Endothelial cell of umbilical vein (primary cell): ENCODE measurements around the gene MYO9A. TPM values are rescaled to one million over a fixed set of nuclear protein-coding genes. Genes with fewer than 3 reads are reported as not detected.

Experiments
- BruUV-seq: library from RNA; stranded (reverse); fragments of 400-500 nt; replicated peaks from 2 replicates; lab custom pipeline; 2021; lab: Mats Ljungman, UMichigan
- CTCF ChIA-PET: fragments of 300-600, 350-600 bp; sonication (Branson Sonifier 250); formaldehyde crosslinking; loops from one replicate; lab custom pipeline; 2021; ENCODE audit warnings: antibody characterized with exemption, inconsistent platforms; lab: Charles Lee
- POLR2A ChIA-PET: fragments of 300-600, 350-600 bp; sonication (Branson Sonifier 250); formaldehyde crosslinking; loops from one replicate; lab custom pipeline; 2021; ENCODE audit warnings: antibody characterized with exemption, inconsistent platforms; lab: Charles Lee
- DNase-seq: peaks from one replicate; pipeline ENCODE4 v3.0.0-alpha.2; 2011; ENCODE audit warnings: low read depth, low spot score
- FAIRE-seq: peaks from 2 replicates; lab custom pipeline; 2011; peaks lifted over from hg19 to GRCh38; lab: Jason Lieb, UNC
- H2AFZ ChIP-seq: 2 replicates; pipeline ENCODE4 v1.6.0; 2012; ENCODE audit warnings: low read depth, low read length, control low read depth, inconsistent platforms
- H3K27ac ChIP-seq: 2 replicates; pipeline ENCODE4 v1.5.1; 2011; ENCODE audit warnings: low read depth, mild to moderate bottlenecking, control low read depth, low read length, moderate library complexity; ENCODE audit not compliant: insufficient read depth
- H3K27me3 ChIP-seq, 2 experiments: 2 replicates each; pipeline versions ENCODE4 v1.6.0 to v1.6.1; 2011; ENCODE audit warnings: low read length in 2 of 2, mixed read lengths in 1 of 2; ENCODE audit not compliant: control insufficient read depth in 2 of 2, insufficient read depth in 2 of 2
- H3K36me3 ChIP-seq, 2 experiments: 2 replicates in 1 of 2; 3 replicates in 1 of 2; pipeline ENCODE4 v1.5.1; 2011; ENCODE audit warnings: low read length in 2 of 2, mild to moderate bottlenecking in 1 of 2, moderate library complexity in 1 of 2; ENCODE audit not compliant: control insufficient read depth in 2 of 2, insufficient read depth in 2 of 2; ENCODE audit errors: extremely low read depth in 1 of 2
- H3K4me1 ChIP-seq: 3 replicates; pipeline ENCODE4 v1.5.1; 2011; ENCODE audit warnings: mild to moderate bottlenecking, low read length; ENCODE audit not compliant: control insufficient read depth, insufficient read depth; ENCODE audit errors: extremely low read depth
- H3K4me2 ChIP-seq: 2 replicates; pipeline ENCODE4 v1.6.1; 2011; ENCODE audit warnings: low read length, control low read depth, mixed read lengths; ENCODE audit not compliant: insufficient read depth
- H3K4me3 ChIP-seq, 3 experiments: fragments of 200-600 bp in 1 of 3; sonication (generic), shearing (Covaris generic) in 1 of 3; replicated peaks in 1 of 3; 2 replicates each; pipeline ENCODE4 v1.5.1; 2011 to 2016; ENCODE audit warnings: control low read depth in 3 of 3, low read length in 3 of 3, mild to moderate bottlenecking in 2 of 3, inconsistent platforms in 1 of 3, low read depth in 1 of 3, moderate library complexity in 1 of 3; ENCODE audit not compliant: insufficient read depth in 1 of 3
- H3K79me2 ChIP-seq: 2 replicates; pipeline ENCODE4 v1.6.0; 2012; ENCODE audit warnings: low read length, inconsistent platforms; ENCODE audit not compliant: control insufficient read depth, insufficient read depth
- H3K9ac ChIP-seq: replicated peaks from 2 replicates; pipeline ENCODE3; 2011; ENCODE audit warnings: low read length, control low read depth; ENCODE audit not compliant: insufficient read depth; ENCODE audit errors: extremely low read depth
- H3K9me1 ChIP-seq: replicated peaks from 3 replicates; pipeline ENCODE4 v1.6.0; 2011; ENCODE audit warnings: mild to moderate bottlenecking, low read length; ENCODE audit not compliant: control insufficient read depth, insufficient read depth; ENCODE audit errors: extremely low read depth
- H3K9me3 ChIP-seq: replicated peaks from 2 replicates; pipeline ENCODE4 v1.5.1; 2012; ENCODE audit warnings: low read length, inconsistent platforms; ENCODE audit not compliant: control insufficient read depth, insufficient read depth
- H4K20me1 ChIP-seq: replicated peaks from 2 replicates; pipeline ENCODE3; 2011; ENCODE audit warnings: mild to moderate bottlenecking, low read length; ENCODE audit not compliant: control insufficient read depth, insufficient read depth; ENCODE audit errors: extremely low read depth
- CTCF ChIP-seq, 2 donors: IDR thresholded peaks; 1 replicate in 1 of 2; 2 replicates in 1 of 2; pipeline ENCODE4 v1.5.1; 2011; ENCODE audit warnings: low read length in 2 of 2, mild to moderate bottlenecking in 2 of 2, moderate library complexity in 2 of 2, control low read depth in 1 of 2, inconsistent platforms in 1 of 2, low read depth in 1 of 2; ENCODE audit not compliant: insufficient read depth in 1 of 2; ENCODE audit errors: extremely low read depth in 1 of 2
- EZH2 ChIP-seq: IDR thresholded peaks from 2 replicates; pipeline ENCODE4 v1.6.1; 2012; ENCODE audit warnings: borderline replicate concordance, low read depth, mild to moderate bottlenecking, moderate library complexity, low read length, inconsistent platforms; ENCODE audit not compliant: severe bottlenecking
- FOS ChIP-seq: IDR thresholded peaks from 2 replicates; pipeline ENCODE4 v1.6.1; 2011; ENCODE audit warnings: mild to moderate bottlenecking, low read length, moderate library complexity, borderline replicate concordance; ENCODE audit not compliant: insufficient read depth
- GATA2 ChIP-seq: IDR thresholded peaks from 2 replicates; pipeline ENCODE4 v1.7.0; 2011; ENCODE audit warnings: low read depth, mild to moderate bottlenecking, moderate library complexity, mixed read lengths, low read length; ENCODE audit not compliant: insufficient read length, insufficient read depth
- JUN ChIP-seq: IDR thresholded peaks from 2 replicates; pipeline ENCODE4 v1.6.1; 2011; ENCODE audit warnings: borderline replicate concordance, low read depth; ENCODE audit not compliant: insufficient read length, insufficient read depth
- MAX ChIP-seq: IDR thresholded peaks from 2 replicates; pipeline ENCODE4 v1.6.1; 2011; ENCODE audit not compliant: insufficient read depth, insufficient read length
- MYC ChIP-seq: IDR thresholded peaks from one replicate; pipeline ENCODE4 v1.6.1; 2011; ENCODE audit warnings: mild to moderate bottlenecking, low read depth, low read length
- POLR2A ChIP-seq: IDR thresholded peaks from 2 replicates; pipeline ENCODE4 v1.6.1; 2012; ENCODE audit warnings: low read depth, mild to moderate bottlenecking, control low read depth, low read length
- POLR2AphosphoS5 ChIP-seq: IDR thresholded peaks from 2 replicates; pipeline ENCODE4 v1.6.1; 2012; ENCODE audit warnings: low read depth, mild to moderate bottlenecking, control low read depth, low read length, moderate library complexity; ENCODE audit not compliant: insufficient read depth
- dilution Hi-C: fragments of 300-500 bp; cut with MboI; formaldehyde crosslinking; loops from one replicate; pipeline ENCODE4 v1.15.0; 2019; ENCODE audit warnings: low sequenced_read_pairs; ENCODE audit not compliant: extremely low pct_ligation_motif_present
- intact Hi-C: fragments of 100-400 bp; cut with micrococcal nuclease; formaldehyde crosslinking; loops from one replicate; pipeline ENCODE4 v1.10.0; 2022
- polyA plus RNA-seq, 4 experiments: library from polyadenylated mRNA; depleted of rRNA in 3 of 4; stranded (reverse) in 3 of 4; unstranded in 1 of 4; fragments of >200 nt; gene quantifications; 2 replicates each; pipeline versions ENCODE4 v1.2.1 to v1.2.3, GENCODE V29; 2011 to 2012; ENCODE audit warnings: missing spikeins in 1 of 4
- total RNA-seq: library from RNA; stranded (reverse); gene quantifications from 2 replicates; pipeline ENCODE4 v1.2.3, GENCODE V29; 2021

MYO9A gene
- total and polyA plus RNA-seq, 2 donors (not counting 3 experiments of a cell fraction or from before 2014, with no cell fraction given), result 6.4 to 30.3 TPM

- intact Hi-C loops (no loop called here), dilution Hi-C loops (no loop called here)
- Histone ChIP-seq H3K36me3 (no peaks in the 10 kb centered on the region), H3K4me3 (no peak overlapping the region), H3K9me3 (no peaks in the 10 kb centered on the region), H3K9me1 (no peaks in the 10 kb centered on the region), H3K79me2 (peaks cover 7% of the 10 kb centered on the region), H3K27me3 (no peaks in the 10 kb centered on the region), H3K4me1 (peaks cover 9% of the 10 kb centered on the region), H3K4me2 (no peak overlapping the region), H2AFZ (no peak overlapping the region), H3K9ac (no peak overlapping the region), H4K20me1 (no peaks in the 10 kb centered on the region), H3K27ac (no peak overlapping the region)
- CTCF ChIA-PET, result interaction anchor here (1.0 kb wide), 1 partner anchor 55 kb away, joined by 3 read pairs; no protein-coding TSS in a partner anchor
- no TSS peak for BruUV-seq
- no peak for TF ChIP-seq JUN
- no peak for TF ChIP-seq MAX
- TF ChIP-seq FOS, result no peak
- TF ChIP-seq POLR2AphosphoS5, result no peak
- POLR2A ChIA-PET, result no interaction called here
- FAIRE-seq, result no peak
- no peak for DNase-seq
Measured at GRCh38 chr15:72037321-72037720, 80.6 kb downstream of the MYO9A start.

- H2AFZ ChIP-seq, result no peak overlapping the region
- TF ChIP-seq FOS, result no peak
- TF ChIP-seq POLR2AphosphoS5, result no peak
- TF ChIP-seq EZH2, result no peak
- no peak for TF ChIP-seq MYC
- TF ChIP-seq GATA2, result no peak
- TF ChIP-seq POLR2A, result no peak
- TF ChIP-seq JUN, result no peak
- no peak for TF ChIP-seq MAX
- TF ChIP-seq CTCF (IDR thresholded peaks at IDR 0.05; ENCODE audit: extremely low read depth in 1 of 2, insufficient read depth in 1 of 2, low read depth in 1 of 2, low read length in 2 of 2), result no peak
- no peaks in the 10 kb centered on the region for H4K20me1 ChIP-seq
- ChIA-PET CTCF (no interaction called here), POLR2A (no interaction called here)
- no peaks in the 10 kb centered on the region for H3K36me3 ChIP-seq
- H3K9me1 ChIP-seq, result no peaks in the 10 kb centered on the region
- no peak overlapping the region for H3K27ac ChIP-seq
- no peak for DNase-seq
- H3K4me3 ChIP-seq, result no peak overlapping the region
- BruUV-seq, result no TSS peak
- peaks cover 7% of the 10 kb centered on the region for H3K79me2 ChIP-seq
- H3K9ac ChIP-seq, result no peak overlapping the region
- FAIRE-seq, result no peak
- no peaks in the 10 kb centered on the region for H3K27me3 ChIP-seq
- dilution Hi-C loops, result no loop called here
- intact Hi-C loops, result no loop called here
- H3K9me3 ChIP-seq, result no peaks in the 10 kb centered on the region
- peaks cover 9% of the 10 kb centered on the region for H3K4me1 ChIP-seq
- H3K4me2 ChIP-seq, result no peak overlapping the region
Measured at GRCh38 chr15:72034859-72035650, 82.9 kb downstream of the MYO9A start.
